HK-2 (cell line): ENCODE measurements around the gene ZNF367.

ENCODE experiments used
- DNase-seq: peaks from one replicate; pipeline ENCODE4 v3.0.0-alpha.2; 2018; ENCODE audit not compliant: unreplicated experiment

ZNF367 gene

GRCh38 chr9:96418083-96418919, at the start of gene ZNF367:
TSS of gene ZNF367 (minus strand) at chr9:96418370. CDS start at chr9:96418032, 338 bp downstream.
- peak; percentile 98 for DNase-seq

GRCh38 chr9:96467784-96468183, 49.6 kb upstream of the ZNF367 start:
- DNase-seq = no peak

- DNase-seq = no peak
Measured at GRCh38 chr9:96464426-96464825, 46.3 kb upstream of the ZNF367 start.

- no peak for DNase-seq
Measured at GRCh38 chr9:96462541-96462940, 44.4 kb upstream of the ZNF367 start.

GRCh38 chr9:96461336-96461735, 43.2 kb upstream of the ZNF367 start:
- DNase-seq = no peak

- DNase-seq = no peak
Measured at GRCh38 chr9:96460882-96461281, 42.7 kb upstream of the ZNF367 start.

GRCh38 chr9:96460470-96460869, 42.3 kb upstream of the ZNF367 start:
- DNase-seq = no peak

GRCh38 chr9:96459268-96460007, 41.3 kb upstream of the ZNF367 start:
- DNase-seq = no peak

- DNase-seq = no peak
Measured at GRCh38 chr9:96458226-96458625, 40.1 kb upstream of the ZNF367 start.

- DNase-seq = no peak
Measured at GRCh38 chr9:96457266-96457665, 39.1 kb upstream of the ZNF367 start.

GRCh38 chr9:96453625-96454024, 35.5 kb upstream of the ZNF367 start:
- no peak for DNase-seq

- peak; percentile 41 for DNase-seq
Measured at GRCh38 chr9:96450613-96451528, 32.7 kb upstream of the ZNF367 start.

- peak; percentile 96 for DNase-seq
Measured at GRCh38 chr9:96449845-96450612, 31.9 kb upstream of the ZNF367 start, which contains the start of gene HABP4. TSS of gene HABP4 (plus strand) at chr9:96450169. CDS start at chr9:96450280, 111 bp downstream.

GRCh38 chr9:96449523-96449844, 31.3 kb upstream of the ZNF367 start:
- DNase-seq = no peak

GRCh38 chr9:96448546-96449170, 30.5 kb upstream of the ZNF367 start:
- no peak for DNase-seq

GRCh38 chr9:96447406-96447805, 29.2 kb upstream of the ZNF367 start:
- no peak for DNase-seq

GRCh38 chr9:96442491-96442890, 24.3 kb upstream of the ZNF367 start:
- DNase-seq = no peak

- DNase-seq = no peak
Measured at GRCh38 chr9:96441798-96442445, 23.8 kb upstream of the ZNF367 start.

GRCh38 chr9:96440671-96441199, 22.6 kb upstream of the ZNF367 start:
- no peak for DNase-seq

- DNase-seq = no peak
Measured at GRCh38 chr9:96437454-96437853, 19.3 kb upstream of the ZNF367 start.
